MM.1S (cell line): ENCODE measurements around the gene CRYBB3.
"Not testable (repeated sequence)": the region's sequence is repeated elsewhere in the genome, so short reads cannot be mapped to it uniquely, and the experiment has no call there.

Experiments
- DNase-seq: peaks from one replicate; pipeline ENCODE4 v3.0.0-alpha.2; 2015
- H2AFZ ChIP-seq: fragments of 300-600 bp; sonication (generic); 2 replicates; pipeline ENCODE4 v1.6.0; 2016; ENCODE audit warnings: antibody characterized with exemption, low read length
- H3F3A ChIP-seq: fragments of 300-600 bp; sonication (generic); 2 replicates; pipeline ENCODE4 v1.6.1; 2016; ENCODE audit warnings: mild to moderate bottlenecking, antibody characterized with exemption, low read length, moderate library complexity, mixed read lengths; ENCODE audit not compliant: insufficient read depth
- H3K27ac ChIP-seq: fragments of 300-600 bp; sonication (generic); 2 replicates; pipeline ENCODE4 v1.5.1; 2016; ENCODE audit warnings: mild to moderate bottlenecking, low read length
- H3K27me3 ChIP-seq: fragments of 300-600 bp; sonication (generic); replicated peaks from 2 replicates; pipeline ENCODE4 v1.6.0; 2016; ENCODE audit warnings: low read length; ENCODE audit not compliant: insufficient read depth
- H3K36me3 ChIP-seq: fragments of 300-600 bp; sonication (generic); replicated peaks from 2 replicates; pipeline ENCODE4 v1.6.1; 2016; ENCODE audit warnings: mild to moderate bottlenecking, low read length, mixed read lengths; ENCODE audit not compliant: insufficient read depth
- H3K4me1 ChIP-seq: fragments of 300-600 bp; sonication (generic); 2 replicates; pipeline ENCODE4 v1.6.1; 2016; ENCODE audit warnings: low read length, mixed read lengths
- H3K4me2 ChIP-seq: fragments of 300-600 bp; sonication (generic); 2 replicates; pipeline ENCODE4 v1.6.0; 2016; ENCODE audit warnings: low read depth, low read length
- H3K4me3 ChIP-seq: fragments of 300-600 bp; sonication (generic); 2 replicates; pipeline ENCODE4 v1.5.1; 2016; ENCODE audit warnings: low read length, mixed read lengths
- H3K79me2 ChIP-seq: fragments of 300-600 bp; sonication (generic); 2 replicates; pipeline ENCODE4 v1.6.1; 2016; ENCODE audit warnings: mixed run types, low read length, mixed read lengths
- H3K9ac ChIP-seq: fragments of 300-600 bp; sonication (generic); 2 replicates; pipeline ENCODE4 v1.6.1; 2016; ENCODE audit warnings: low read length, mixed read lengths
- H3K9me2 ChIP-seq: fragments of 300-600 bp; sonication (generic); replicated peaks from 2 replicates; pipeline ENCODE4 v1.6.1; 2016; ENCODE audit warnings: mild to moderate bottlenecking, low read length, mixed read lengths; ENCODE audit not compliant: insufficient read depth
- H3K9me3 ChIP-seq: fragments of 300-600 bp; sonication (generic); replicated peaks from 2 replicates; pipeline ENCODE4 v1.6.1; 2016; ENCODE audit warnings: mild to moderate bottlenecking, low read length, mixed read lengths; ENCODE audit not compliant: insufficient read depth
- H4K20me1 ChIP-seq: fragments of 300-600 bp; sonication (generic); 2 replicates; pipeline ENCODE4 v1.6.1; 2016; ENCODE audit warnings: mild to moderate bottlenecking, low read length, moderate library complexity, mixed read lengths; ENCODE audit not compliant: insufficient read depth
- CTCF ChIP-seq: fragments of 300-600 bp; sonication (generic); IDR thresholded peaks from 2 replicates; pipeline ENCODE4 v1.5.1; 2016; ENCODE audit warnings: antibody characterized with exemption, low read length, mixed read lengths
- EZH2 ChIP-seq: fragments of 300-600 bp; sonication (generic); optimal IDR thresholded peaks from 2 replicates; pipeline ENCODE3; 2017; ENCODE audit warnings: low read depth, mild to moderate bottlenecking, antibody characterized with exemption, low read length, mixed read lengths
- EZH2phosphoT487 ChIP-seq: fragments of 300-600 bp; sonication (generic); IDR thresholded peaks from 2 replicates; pipeline ENCODE4 v1.6.1; 2018; ENCODE audit warnings: antibody characterized with exemption, low read length

The CRYBB3 gene

GRCh38 chr22:25177895-25178294 is 21.8 kb upstream of the CRYBB3 start:
- no peaks in the 10 kb centered on the region for H3K9me3 ChIP-seq
- H3K4me1 ChIP-seq, result no peaks in the 10 kb centered on the region
- H3K4me3 ChIP-seq, result no peak overlapping the region
- no peaks in the 10 kb centered on the region for H3K36me3 ChIP-seq
- H3K27ac ChIP-seq, result no peak overlapping the region
- H4K20me1 ChIP-seq, result no peaks in the 10 kb centered on the region
- no peak overlapping the region for H3K9ac ChIP-seq
- no peak overlapping the region for H3K4me2 ChIP-seq
- H3F3A ChIP-seq, result no peaks in the 10 kb centered on the region
- no peaks in the 10 kb centered on the region for H3K79me2 ChIP-seq
- DNase-seq, result no peak
- peaks cover 42% of the 10 kb centered on the region for H3K27me3 ChIP-seq
- H3K9me2 ChIP-seq, result no peaks in the 10 kb centered on the region
- no peak overlapping the region for H2AFZ ChIP-seq
- TF ChIP-seq EZH2phosphoT487, result no peak
- no peak for TF ChIP-seq CTCF
- no peak for TF ChIP-seq EZH2

GRCh38 chr22:25178348-25178747 is 21.3 kb upstream of the CRYBB3 start:
- not testable (repeated sequence) for H3K4me2 ChIP-seq, H2AFZ ChIP-seq, H3K4me3 ChIP-seq, H3K27ac ChIP-seq, H3K79me2 ChIP-seq, H3K9ac ChIP-seq, H3K4me1 ChIP-seq, H3F3A ChIP-seq, H3K9me3 ChIP-seq, H3K9me2 ChIP-seq, H4K20me1 ChIP-seq, H3K36me3 ChIP-seq, DNase-seq
- peaks cover 42% of the 10 kb centered on the region for H3K27me3 ChIP-seq

GRCh38 chr22:25178869-25179631 is 20.6 kb upstream of the CRYBB3 start:
- not testable (repeated sequence) for H3K4me2 ChIP-seq

GRCh38 chr22:25182131-25183110 is 17.2 kb upstream of the CRYBB3 start:
- Histone ChIP-seq H3K4me1 (no peaks in the 10 kb centered on the region), H3F3A (no peaks in the 10 kb centered on the region), H3K27me3 (peaks cover 46% of the 10 kb centered on the region), H3K4me3 (no peak overlapping the region), H3K27ac (no peak overlapping the region), H4K20me1 (no peaks in the 10 kb centered on the region), H2AFZ (no peak overlapping the region), H3K9ac (no peak overlapping the region), H3K36me3 (no peaks in the 10 kb centered on the region), H3K4me2 (no peak overlapping the region), H3K9me2 (no peaks in the 10 kb centered on the region), H3K79me2 (no peaks in the 10 kb centered on the region), H3K9me3 (no peaks in the 10 kb centered on the region)
- TF ChIP-seq EZH2phosphoT487, result no peak
- TF ChIP-seq EZH2, result no peak
- TF ChIP-seq CTCF, result no peak
- DNase-seq, result no peak

More at GRCh38 chr22:25178869-25179631, 20.6 kb upstream of the CRYBB3 start:
- H4K20me1 ChIP-seq, H3K4me3 ChIP-seq, H3K4me1 ChIP-seq, H2AFZ ChIP-seq, DNase-seq, H3K36me3 ChIP-seq, H3K9me2 ChIP-seq, H3F3A ChIP-seq, H3K9ac ChIP-seq, H3K27ac ChIP-seq, H3K9me3 ChIP-seq, H3K79me2 ChIP-seq: not testable (repeated sequence)
- H3K27me3 ChIP-seq, result peaks cover 41% of the 10 kb centered on the region
